HEK293T (cell line): Measurements from ENCODE around the gene EXOSC9.

Source experiments
- CTCF ChIA-PET: fragments of 350-600 bp; formaldehyde crosslinking; extraction: SDS; loops from one replicate; lab custom pipeline; 2021; ENCODE audit warnings: antibody characterized with exemption, inconsistent platforms; lab: Yijun Ruan, JAX
- POLR2A ChIA-PET: fragments of 350-600 bp; formaldehyde crosslinking; extraction: SDS; loops from one replicate; lab custom pipeline; 2020; ENCODE audit warnings: antibody characterized with exemption, inconsistent platforms; lab: Yijun Ruan, JAX
- DNase-seq: peaks from one replicate; pipeline ENCODE4 v3.0.0; 2012; ENCODE audit warnings: mixed read lengths; ENCODE audit errors: extremely low spot score
- ARNT ChIP-seq: fragments of 450-650 bp; IDR thresholded peaks from 2 replicates; pipeline ENCODE4 v1.6.1; 2017; ENCODE audit warnings: mild to moderate bottlenecking
- BHLHE40 ChIP-seq: fragments of 450-650 bp; IDR thresholded peaks from 2 replicates; pipeline ENCODE4 v1.6.1; 2016; ENCODE audit warnings: mild to moderate bottlenecking, moderate library complexity, borderline replicate concordance
- CTBP1 ChIP-seq: fragments of 450-650 bp; IDR thresholded peaks from 2 replicates; pipeline ENCODE4 v1.6.1; 2016; ENCODE audit warnings: borderline replicate concordance
- ELF4 ChIP-seq: fragments of 450-650 bp; IDR thresholded peaks from 2 replicates; pipeline ENCODE4 v1.6.1; 2017; ENCODE audit warnings: antibody characterized with exemption
- FOXA1 ChIP-seq: fragments of 450-650 bp; IDR thresholded peaks from 2 replicates; pipeline ENCODE4 v1.6.1; 2016; ENCODE audit warnings: mild to moderate bottlenecking
- FOXK2 ChIP-seq: fragments of 450-650 bp; IDR thresholded peaks from 2 replicates; pipeline ENCODE4 v1.6.1; 2016; ENCODE audit warnings: mild to moderate bottlenecking
- FOXM1 ChIP-seq: fragments of 450-650 bp; IDR thresholded peaks from 2 replicates; pipeline ENCODE4 v1.6.1; 2017; ENCODE audit warnings: mild to moderate bottlenecking, borderline replicate concordance
- HDGF ChIP-seq: fragments of 450-650 bp; IDR thresholded peaks from 2 replicates; pipeline ENCODE4 v1.6.1; 2017; ENCODE audit warnings: antibody characterized with exemption, borderline replicate concordance
- L3MBTL2 ChIP-seq: fragments of 450-650 bp; conservative IDR thresholded peaks from 2 replicates; pipeline ENCODE4 v1.6.1; 2016; ENCODE audit warnings: mild to moderate bottlenecking
- LEF1 ChIP-seq: fragments of 450-650 bp; IDR thresholded peaks from 2 replicates; pipeline ENCODE4 v1.6.1; 2017; ENCODE audit warnings: mild to moderate bottlenecking, borderline replicate concordance
- NFRKB ChIP-seq: fragments of 450-650 bp; IDR thresholded peaks from 2 replicates; pipeline ENCODE4 v1.6.1; 2016; ENCODE audit warnings: mild to moderate bottlenecking, moderate library complexity
- SP1 ChIP-seq: fragments of 450-650 bp; IDR thresholded peaks from 2 replicates; pipeline ENCODE4 v1.6.1; 2017
- SUZ12 ChIP-seq: fragments of 450-650 bp; IDR thresholded peaks from 2 replicates; pipeline ENCODE4 v1.6.1; 2016; ENCODE audit warnings: mild to moderate bottlenecking
- TARDBP ChIP-seq: fragments of 450-650 bp; IDR thresholded peaks from 2 replicates; pipeline ENCODE4 v1.6.1; 2016
- ZNF384 ChIP-seq: fragments of 450-650 bp; IDR thresholded peaks from 2 replicates; pipeline ENCODE4 v1.6.1; 2016
- TF ChIP-seq, protein P1 (sequence below): fragments of 450-650 bp; IDR thresholded peaks from 2 replicates; pipeline ENCODE4 v1.6.1; 2016

The EXOSC9 gene

DNA sequence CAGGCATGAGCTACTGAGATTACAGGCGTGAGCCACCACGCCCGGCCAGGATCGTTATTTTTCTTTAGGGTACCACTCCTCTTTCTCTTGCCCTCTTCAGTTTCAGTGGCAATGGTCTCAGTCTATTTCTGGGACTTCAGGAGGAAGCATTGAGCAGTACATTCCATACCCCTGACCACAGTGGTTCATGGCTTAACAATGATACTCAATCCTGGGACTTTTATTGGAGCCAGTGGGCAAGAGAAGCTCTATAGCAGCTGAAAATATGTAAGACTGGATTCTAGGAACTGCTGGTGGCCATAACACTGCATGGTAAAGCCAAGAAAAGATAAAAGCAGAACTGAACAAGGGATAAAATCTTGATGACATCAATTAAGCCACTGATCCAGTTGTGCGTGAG, 28.4 kb downstream of the EXOSC9 start:
- ChIA-PET POLR2A (no interaction called here), CTCF (no interaction called here)
- TF ChIP-seq, protein P1, sequence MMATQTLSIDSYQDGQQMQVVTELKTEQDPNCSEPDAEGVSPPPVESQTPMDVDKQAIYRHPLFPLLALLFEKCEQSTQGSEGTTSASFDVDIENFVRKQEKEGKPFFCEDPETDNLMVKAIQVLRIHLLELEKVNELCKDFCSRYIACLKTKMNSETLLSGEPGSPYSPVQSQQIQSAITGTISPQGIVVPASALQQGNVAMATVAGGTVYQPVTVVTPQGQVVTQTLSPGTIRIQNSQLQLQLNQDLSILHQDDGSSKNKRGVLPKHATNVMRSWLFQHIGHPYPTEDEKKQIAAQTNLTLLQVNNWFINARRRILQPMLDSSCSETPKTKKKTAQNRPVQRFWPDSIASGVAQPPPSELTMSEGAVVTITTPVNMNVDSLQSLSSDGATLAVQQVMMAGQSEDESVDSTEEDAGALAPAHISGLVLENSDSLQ: no peak
- TF ChIP-seq CTBP1: no peak
- TF ChIP-seq LEF1: no peak
- TF ChIP-seq ELF4: no peak
- TF ChIP-seq SP1: no peak
- TF ChIP-seq ZNF384: no peak
- TF ChIP-seq HDGF: no peak
- TF ChIP-seq NFRKB: no peak
- TF ChIP-seq BHLHE40: no peak
- no peak for TF ChIP-seq TARDBP
- no peak for TF ChIP-seq FOXA1
- no peak for TF ChIP-seq SUZ12
- TF ChIP-seq ARNT: no peak
- no peak for TF ChIP-seq FOXK2
- no peak for DNase-seq

DNA sequence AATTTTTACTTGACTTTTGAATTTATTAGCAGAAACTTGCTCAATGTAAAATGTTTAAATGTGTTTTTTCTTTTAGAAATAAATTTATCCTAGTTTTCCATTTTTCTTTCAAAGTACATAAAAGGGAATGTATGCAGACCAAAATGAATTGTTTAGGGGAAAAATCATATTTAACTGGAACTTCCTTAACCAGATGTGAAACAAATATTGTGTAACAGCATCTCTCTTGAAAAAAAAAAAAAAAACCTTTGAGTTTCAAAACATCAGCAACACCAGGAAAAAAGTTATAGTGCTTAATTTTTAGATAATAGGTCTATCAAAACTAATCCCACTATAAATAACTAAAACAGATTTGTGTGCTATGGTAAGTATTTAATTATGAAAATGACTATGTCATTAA, 37.0 kb downstream of the EXOSC9 start:
- no peak for DNase-seq
- no peak for TF ChIP-seq TARDBP
- no peak for TF ChIP-seq ZNF384
- no peak for TF ChIP-seq BHLHE40
- no peak for TF ChIP-seq SUZ12
- POLR2A ChIA-PET: no interaction called here
- CTCF ChIA-PET: no interaction called here

DNA sequence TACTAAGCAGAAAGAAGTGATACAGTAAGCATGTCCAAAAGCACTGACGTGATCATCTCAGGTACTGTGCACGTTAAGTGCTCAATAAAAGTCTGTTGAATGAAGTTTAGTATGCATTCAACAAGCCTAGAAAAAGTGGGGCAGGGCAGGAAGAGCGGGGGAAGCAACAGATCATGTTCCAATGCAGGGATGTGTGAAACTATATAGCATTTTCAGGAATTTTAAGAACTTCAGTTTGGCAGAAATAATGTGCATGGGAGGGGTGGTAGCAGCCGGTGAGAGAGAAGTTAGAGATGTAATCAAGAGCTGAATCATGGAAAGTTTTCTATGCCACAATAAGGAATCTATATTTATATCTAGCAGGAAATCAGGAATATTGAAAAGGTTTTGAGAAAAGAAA, 41.7 kb downstream of the EXOSC9 start:
- ChIA-PET POLR2A (no interaction called here), CTCF (no interaction called here)
- DNase-seq: no peak
- TF ChIP-seq LEF1: no peak

DNA sequence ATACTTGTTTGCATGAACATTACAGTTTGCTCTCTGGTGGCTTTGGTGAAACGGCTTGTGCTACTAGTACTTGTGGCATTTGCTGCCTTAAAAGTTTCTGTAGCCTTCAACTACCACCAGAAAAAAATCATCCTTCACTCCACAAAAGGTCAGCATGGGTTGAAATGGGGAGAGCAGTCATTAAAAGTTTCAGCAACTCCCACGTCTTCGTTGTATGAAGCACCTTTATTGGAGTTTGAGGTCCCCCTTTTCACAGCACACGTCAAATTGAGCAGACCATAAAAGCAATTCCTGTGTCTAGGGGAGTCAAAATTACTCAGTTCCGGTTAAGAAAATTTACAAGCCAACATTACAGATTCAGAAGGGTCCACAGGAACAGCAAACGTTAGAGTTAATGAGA, 45.5 kb downstream of the EXOSC9 start:
- no peak for DNase-seq
- POLR2A ChIA-PET: no interaction called here
- no peak for TF ChIP-seq FOXM1
- no peak for TF ChIP-seq HDGF
- no peak for TF ChIP-seq FOXK2
- TF ChIP-seq SP1: no peak
- no peak for TF ChIP-seq ARNT
- no peak for TF ChIP-seq L3MBTL2
- TF ChIP-seq, protein P1: no peak
- no peak for TF ChIP-seq NFRKB
- no peak for TF ChIP-seq TARDBP
- TF ChIP-seq CTBP1: no peak
- no peak for TF ChIP-seq ELF4
- CTCF ChIA-PET: no interaction called here

DNA sequence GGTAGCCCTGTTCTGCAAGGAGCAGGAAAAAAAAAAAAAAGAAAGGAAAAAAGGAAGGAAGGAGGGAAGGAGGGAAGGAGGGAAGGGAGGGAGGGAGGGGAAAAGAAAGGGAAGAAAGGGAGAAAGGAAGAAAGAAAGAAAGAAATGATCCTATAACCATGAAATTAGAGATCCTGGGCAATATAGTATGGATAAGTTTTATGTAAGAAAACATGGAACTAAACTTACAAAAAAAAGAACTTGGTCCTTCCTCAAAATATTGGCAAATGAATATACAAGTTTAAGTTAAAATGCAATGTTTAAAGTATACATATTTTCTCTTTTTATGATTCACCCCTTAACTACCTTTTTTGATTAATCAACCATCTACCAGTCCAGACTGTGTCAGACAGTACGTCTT, 50.2 kb downstream of the EXOSC9 start:
- TF ChIP-seq BHLHE40: no peak
- TF ChIP-seq ZNF384: no peak
- TF ChIP-seq, protein P1: no peak
- POLR2A ChIA-PET: no interaction called here
- DNase-seq: no peak
- CTCF ChIA-PET: no interaction called here

- POLR2A ChIA-PET: interaction anchor here (1.5 kb wide), 1 partner anchor 9 kb away, joined by 3 read pairs; no protein-coding TSS in a partner anchor
- CTCF ChIA-PET: no interaction called here
- no peak for DNase-seq
- TF ChIP-seq BHLHE40: no peak
- no peak for TF ChIP-seq ZNF384
- no peak for TF ChIP-seq TARDBP
- TF ChIP-seq, protein P1: no peak
- no peak for TF ChIP-seq SUZ12
- TF ChIP-seq NFRKB: no peak
- TF ChIP-seq CTBP1: no peak
- TF ChIP-seq L3MBTL2: no peak
- no peak for TF ChIP-seq ARNT
These were observed 59.0 kb downstream of the EXOSC9 start for GRCh38 chr4:121860121-121860520.

GRCh38 chr4:121861426-121861825, 60.3 kb downstream of the EXOSC9 start:
- ChIA-PET CTCF (no interaction called here), POLR2A (interaction anchor here (0.7 kb wide), 1 partner anchor 8 kb away, joined by 3 read pairs; no protein-coding TSS in a partner anchor)
- TF ChIP-seq SP1 (no peak), ELF4 (no peak), CTBP1 (no peak), ARNT (no peak), BHLHE40 (no peak)
- DNase-seq: no peak
